Measurements from ENCODE around the gene HSBP1L1. TPM values are rescaled to one million over a fixed set of nuclear protein-coding genes. Genes with fewer than 3 reads are reported as not detected.

HSBP1L1 gene
- total RNA-seq, 1 experiment from 2014 or later: 1.1 TPM

- POLR2A ChIA-PET (ENCODE audit: low non-redundant PET): no interaction called here
- Histone ChIP-seq H3K4me3 (ENCODE audit: low read depth, low read length, poor library complexity, severe bottlenecking) (no peak overlapping the region), H3K36me3 (ENCODE audit: insufficient read depth, low read length, poor library complexity, severe bottlenecking) (peaks cover 6% of the 10 kb centered on the region), H3K4me1 (ENCODE audit: insufficient read depth, low read length, poor library complexity, severe bottlenecking) (peaks cover 31% of the 10 kb centered on the region), H3K27me3 (replicated peaks; ENCODE audit: insufficient read depth, low read depth, low read length, poor library complexity) (no peaks in the 10 kb centered on the region), H3K27ac (ENCODE audit: low read depth, low read length, poor library complexity, severe bottlenecking) (no peak overlapping the region), H3K9me3 (ENCODE audit: low read depth, low read length, poor library complexity, severe bottlenecking) (no peaks in the 10 kb centered on the region)
- intact Hi-C loops (cut with micrococcal nuclease; ENCODE audit: unreplicated experiment): no loop called here
- DNase-seq (ENCODE audit: low spot score): no peak
- CTCF ChIA-PET: no interaction called here
- TF ChIP-seq CTCF (conservative IDR thresholded peaks at IDR 0.05; ENCODE audit: low read depth, low read length) (no peak), EZH2 (IDR thresholded peaks at IDR 0.05; ENCODE audit: borderline replicate concordance, low read depth, low read length, poor library complexity, severe bottlenecking) (no peak)
- no TSS peak for BruUV-seq (replicated peaks)
These were observed 15.6 kb upstream of the HSBP1L1 start for GRCh38 chr18:79948719-79949411.

- Histone ChIP-seq H3K9me3 (ENCODE audit: low read depth, low read length, poor library complexity, severe bottlenecking) (no peaks in the 10 kb centered on the region), H3K4me3 (ENCODE audit: low read depth, low read length, poor library complexity, severe bottlenecking) (peak overlapping the region; percentile 93), H3K27me3 (replicated peaks; ENCODE audit: insufficient read depth, low read depth, low read length, poor library complexity) (no peaks in the 10 kb centered on the region), H3K36me3 (ENCODE audit: insufficient read depth, low read length, poor library complexity, severe bottlenecking) (peaks cover 6% of the 10 kb centered on the region), H3K4me1 (ENCODE audit: insufficient read depth, low read length, poor library complexity, severe bottlenecking) (peaks cover 21% of the 10 kb centered on the region), H3K27ac (ENCODE audit: low read depth, low read length, poor library complexity, severe bottlenecking) (peak overlapping the region; percentile 80)
- BruUV-seq (replicated peaks): TSS peak; percentile 61
- DNase-seq (ENCODE audit: low spot score): peak; percentile 74
- CTCF ChIA-PET: no interaction called here
- POLR2A ChIA-PET (ENCODE audit: low non-redundant PET): no interaction called here
- intact Hi-C loops (cut with micrococcal nuclease; ENCODE audit: unreplicated experiment): loop anchor here (5.0 to 10.0 kb wide), 2 partner anchors 82 to 155 kb away; partner anchors contain the start of genes KCNG2 and RBFA
- no peak for TF ChIP-seq EZH2 (IDR thresholded peaks at IDR 0.05; ENCODE audit: borderline replicate concordance, low read depth, low read length, poor library complexity, severe bottlenecking)
- no peak for TF ChIP-seq CTCF (conservative IDR thresholded peaks at IDR 0.05; ENCODE audit: low read depth, low read length)
These were observed 14.6 kb upstream of the HSBP1L1 start for GRCh38 chr18:79949697-79950487.

GRCh38 chr18:79950515-79951341, 13.7 kb upstream of the HSBP1L1 start:
- peaks cover 6% of the 10 kb centered on the region for H3K36me3 ChIP-seq (ENCODE audit: insufficient read depth, low read length, poor library complexity, severe bottlenecking)
- intact Hi-C loops (cut with micrococcal nuclease; ENCODE audit: unreplicated experiment): loop anchor here (5.0 to 10.0 kb wide), 2 partner anchors 82 to 156 kb away; partner anchors contain the start of genes KCNG2 and RBFA
- peak; percentile 20 for DNase-seq (ENCODE audit: low spot score)
- TF ChIP-seq CTCF (conservative IDR thresholded peaks at IDR 0.05; ENCODE audit: low read depth, low read length): no peak
- no peak for TF ChIP-seq EZH2 (IDR thresholded peaks at IDR 0.05; ENCODE audit: borderline replicate concordance, low read depth, low read length, poor library complexity, severe bottlenecking)
- ChIA-PET CTCF (interaction anchor here (0.6 kb wide), 1 partner anchor 159 kb away, joined by 3 read pairs; no protein-coding TSS in a partner anchor), POLR2A (ENCODE audit: low non-redundant PET) (no interaction called here)
- BruUV-seq (replicated peaks): no TSS peak
- H3K27me3 ChIP-seq (replicated peaks; ENCODE audit: insufficient read depth, low read depth, low read length, poor library complexity): no peaks in the 10 kb centered on the region
- no peaks in the 10 kb centered on the region for H3K9me3 ChIP-seq (ENCODE audit: low read depth, low read length, poor library complexity, severe bottlenecking)
- H3K27ac ChIP-seq (ENCODE audit: low read depth, low read length, poor library complexity, severe bottlenecking): peak overlapping the region; percentile 80
- peak overlapping the region; percentile 93 for H3K4me3 ChIP-seq (ENCODE audit: low read depth, low read length, poor library complexity, severe bottlenecking)
- peaks cover 14% of the 10 kb centered on the region for H3K4me1 ChIP-seq (ENCODE audit: insufficient read depth, low read length, poor library complexity, severe bottlenecking)

All from A673 (cell line).